Gastrocnemius medialis (tissue), 4 donors: ENCODE measurements around the gene ARHGAP26. TPM values are rescaled to one million over a fixed set of nuclear protein-coding genes. Genes with fewer than 3 reads are reported as not detected.

Experiments used
- ATAC-seq, 2 donors: fragments of 150-250 bp; one replicate each; pipeline ENCODE4 v1.9.1; 2016
- DNase-seq, 2 donors: peaks; one replicate each; pipeline ENCODE4 v3.0.0-alpha.2; 2019
- H3K27ac ChIP-seq, 4 donors: fragments of 200-600 bp; sonication (generic); 1 replicate in 1 of 4; 2 replicates in 3 of 4; pipeline ENCODE4 v1.5.1; 2016 to 2018; ENCODE audit warnings: mild to moderate bottlenecking in 2 of 4, moderate library complexity in 1 of 4
- H3K27me3 ChIP-seq, 3 donors: fragments of 200-600 bp; sonication (generic) in 2 of 3; 1 replicate in 1 of 3; 2 replicates in 2 of 3; pipeline versions ENCODE4 v1.5.1 to v1.6.0; 2016 to 2019; ENCODE audit warnings: mild to moderate bottlenecking in 1 of 3, moderate library complexity in 1 of 3
- H3K36me3 ChIP-seq, 2 donors: fragments of 200-600 bp; sonication (generic) in 1 of 2; one replicate each; pipeline ENCODE4 v1.5.1; 2017 to 2018
- H3K4me1 ChIP-seq, 2 donors: fragments of 200-600 bp; sonication (generic) in 1 of 2; one replicate each; pipeline ENCODE4 v1.5.1; 2016 to 2017; ENCODE audit warnings: mild to moderate bottlenecking in 2 of 2
- H3K4me3 ChIP-seq, 4 donors: fragments of 200-600 bp; sonication (generic) in 3 of 4; 1 replicate in 1 of 4; 2 replicates in 3 of 4; pipeline ENCODE4 v1.5.1; 2016 to 2019; ENCODE audit warnings: mild to moderate bottlenecking in 2 of 4
- H3K9me3 ChIP-seq, 3 donors: fragments of 200-600 bp; sonication (generic) in 2 of 3; 1 replicate in 1 of 3; 2 replicates in 2 of 3; pipeline ENCODE4 v1.5.1; 2016 to 2019
- CTCF ChIP-seq, 5 experiments: fragments of 450-650 bp in 3 of 5; fragments of 200-600 bp in 2 of 5; sonication (generic) in 2 of 5; IDR thresholded peaks in 4 of 5; conservative IDR thresholded peaks in 1 of 5; 1 replicate in 4 of 5; 2 replicates in 1 of 5; pipeline ENCODE4 v1.5.1; 2016 to 2019; ENCODE audit warnings: antibody characterized with exemption in 5 of 5, mild to moderate bottlenecking in 3 of 5, moderate library complexity in 3 of 5
- POLR2A ChIP-seq, 2 donors: fragments of 450-650 bp; IDR thresholded peaks; one replicate each; pipeline ENCODE4 v1.6.1; 2017; ENCODE audit warnings: antibody characterized with exemption in 2 of 2, mild to moderate bottlenecking in 2 of 2, moderate library complexity in 2 of 2
- in situ Hi-C, 4 donors: fragments of 200-750 bp; cut with MboI; loops; one replicate each; pipeline versions ENCODE4 v1.15.0 to v1.8.0; 2017; ENCODE audit warnings: low sequenced_read_pairs in 4 of 4
- intact Hi-C: fragments of 100-400 bp; cut with DNase I; formaldehyde crosslinking; loops from one replicate; pipeline ENCODE4 v1.15.1; 2023; ENCODE audit warnings: low total_unique reads
- total RNA-seq, 4 donors: library from RNA; depleted of rRNA; stranded (reverse); fragments of >200 nt; gene quantifications; one replicate each; pipeline versions ENCODE4 v1.1.0 to v1.2.3, GENCODE V29; 2016

Gene ARHGAP26
- total RNA-seq, 4 donors from 2014 or later = 9.1 to 22.4 (median 13.4) TPM

- Histone ChIP-seq H3K9me3 (no peaks in the 10 kb centered on the region), H3K36me3 (no peaks in the 10 kb centered on the region), H3K27me3 (no peaks in the 10 kb centered on the region), H3K4me3 (no peak overlapping the region), H3K4me1 (peaks cover 20 to 29% of the 10 kb centered on the region in 2 donors), H3K27ac (no peak overlapping the region)
- no peak for TF ChIP-seq POLR2A (IDR thresholded peaks at IDR 0.05)
- TF ChIP-seq CTCF (IDR thresholded peaks at IDR 0.05 in 4 of 5, conservative IDR thresholded peaks at IDR 0.05 in 1 of 5) = peak; percentile 53 to 83 (median 77)
- in situ Hi-C loops (loop anchor here in 2 of 4 donors (10.0 kb wide), 2 partner anchors 116 to 126 kb away; no protein-coding TSS in a partner anchor), intact Hi-C loops (loop anchor here (1.0 to 10.0 kb wide), 4 partner anchors 119 to 256 kb away; no protein-coding TSS in a partner anchor)
- peak in 1 of 2 donors; percentile 11 for DNase-seq
- peak in 1 of 2 donors; percentile 39 for ATAC-seq
These were observed 21.5 kb upstream of the ARHGAP26 start for GRCh38 chr5:142748568-142749249.

GRCh38 chr5:142749321-142749720 is 20.9 kb upstream of the ARHGAP26 start:
- DNase-seq = no peak
- no peak for ATAC-seq
- in situ Hi-C loops = loop anchor here in 2 of 4 donors (10.0 kb wide), 2 partner anchors 115 to 125 kb away; no protein-coding TSS in a partner anchor
- no peaks in the 10 kb centered on the region for H3K36me3 ChIP-seq
- H3K4me1 ChIP-seq = peaks cover 19 to 32% of the 10 kb centered on the region in 2 donors
- intact Hi-C loops = loop anchor here (2.0 to 10.0 kb wide), 2 partner anchors 139 to 255 kb away; no protein-coding TSS in a partner anchor
- H3K27me3 ChIP-seq = no peaks in the 10 kb centered on the region
- TF ChIP-seq CTCF (IDR thresholded peaks at IDR 0.05 in 4 of 5, conservative IDR thresholded peaks at IDR 0.05 in 1 of 5) (no peak), POLR2A (IDR thresholded peaks at IDR 0.05) (no peak)
- no peak overlapping the region for H3K4me3 ChIP-seq
- no peaks in the 10 kb centered on the region for H3K9me3 ChIP-seq
- H3K27ac ChIP-seq = no peak overlapping the region

- peak overlapping the region; percentile 55 to 73 (median 72) for H3K27ac ChIP-seq
- peak overlapping the region in 1 of 4 donors; percentile 2 for H3K4me3 ChIP-seq
- H3K36me3 ChIP-seq = no peaks in the 10 kb centered on the region
- TF ChIP-seq CTCF (IDR thresholded peaks at IDR 0.05 in 4 of 5, conservative IDR thresholded peaks at IDR 0.05 in 1 of 5) (no peak), POLR2A (IDR thresholded peaks at IDR 0.05) (no peak)
- ATAC-seq = peak; percentile 82 to 89
- no peaks in the 10 kb centered on the region for H3K9me3 ChIP-seq
- H3K27me3 ChIP-seq = no peaks in the 10 kb centered on the region
- H3K4me1 ChIP-seq = peaks cover 19 to 35% of the 10 kb centered on the region in 2 donors
- intact Hi-C loops (no loop called here), in situ Hi-C loops (loop anchor here in 2 of 4 donors (10.0 kb wide), 2 partner anchors 112 to 122 kb away; no protein-coding TSS in a partner anchor)
- peak; percentile 57 to 62 for DNase-seq
These were observed 17.0 kb upstream of the ARHGAP26 start for GRCh38 chr5:142753116-142753631.

- ATAC-seq = peak; percentile 16 to 45
- TF ChIP-seq CTCF (IDR thresholded peaks at IDR 0.05 in 4 of 5, conservative IDR thresholded peaks at IDR 0.05 in 1 of 5) = no peak
- Histone ChIP-seq H3K27ac (peak overlapping the region; percentile 55 to 73 (median 72)), H3K9me3 (no peaks in the 10 kb centered on the region), H3K4me1 (peaks cover 19 to 35% of the 10 kb centered on the region in 2 donors), H3K4me3 (no peak overlapping the region), H3K27me3 (no peaks in the 10 kb centered on the region), H3K36me3 (no peaks in the 10 kb centered on the region)
- in situ Hi-C loops (loop anchor here in 2 of 4 donors (10.0 kb wide), 2 partner anchors 111 to 121 kb away; no protein-coding TSS in a partner anchor), intact Hi-C loops (no loop called here)
- DNase-seq = peak; percentile 23 to 43
These were observed 16.1 kb upstream of the ARHGAP26 start for GRCh38 chr5:142754031-142754430.
